SHP77 treated with DMSO at 0.1 percent for 48 hours (cell line): ENCODE measurements around the gene HIKESHI.
A peak's percentile ranks its signal among the peaks of the same experiment; 100 is the strongest.
"Not testable (repeated sequence)": the region's sequence is repeated elsewhere in the genome, so short reads cannot be mapped to it uniquely, and the experiment has no call there.

ENCODE experiments used
- DNase-seq: peaks from one replicate; lab custom pipeline; 2025; lab: John Stamatoyannopoulos, UW

Gene HIKESHI

GRCh38 chr11:86302092-86302793, at the start of gene HIKESHI:
Gene HIKESHI (plus strand): TSS chr11:86302240. CDS start chr11:86302449, 209 bp downstream.
- peak; percentile 97 for DNase-seq

DNA sequence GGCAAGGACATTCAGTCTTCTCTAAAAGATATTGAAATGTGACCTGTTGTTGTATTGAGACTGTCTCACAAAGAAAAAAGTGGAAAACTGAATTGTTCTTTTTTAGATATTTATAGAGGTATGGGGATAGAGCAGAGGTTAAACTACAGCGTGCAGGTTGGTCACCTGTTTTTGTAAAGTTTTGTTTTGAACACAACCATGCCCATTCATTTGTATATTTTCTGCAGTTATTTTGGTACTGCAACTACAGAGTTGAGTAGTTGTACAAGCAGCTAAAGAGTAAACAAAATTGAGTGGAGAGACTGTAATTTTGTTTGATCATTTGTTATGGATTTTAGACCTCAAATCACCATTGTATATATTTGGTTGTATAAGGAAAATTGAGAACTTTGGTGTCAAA, 46.1 kb upstream of the HIKESHI start:
- no peak for DNase-seq

- DNase-seq = no peak
These were observed 45.4 kb upstream of the HIKESHI start for GRCh38 chr11:86256608-86257007.

- DNase-seq = no peak
These were observed 44.6 kb upstream of the HIKESHI start for GRCh38 chr11:86257446-86257845.

DNA sequence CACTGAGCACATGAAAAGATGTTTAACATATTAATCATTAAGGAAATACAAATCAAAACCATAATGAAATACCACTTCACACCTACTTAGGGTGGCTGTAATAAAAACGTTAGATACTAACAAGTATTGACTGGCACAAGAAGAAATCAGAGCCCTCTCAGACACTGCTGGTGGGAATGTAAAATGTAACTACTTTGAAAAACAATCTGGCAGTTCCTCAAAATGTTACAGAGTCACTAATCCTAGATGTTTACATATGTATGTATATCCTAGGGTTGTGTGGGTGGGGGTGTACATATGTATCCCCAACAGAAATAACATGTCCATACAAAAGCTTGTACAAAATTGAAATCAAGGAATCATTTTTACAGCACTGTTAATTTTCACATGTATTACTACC, 42.3 kb upstream of the HIKESHI start:
- DNase-seq = no peak

- no peak for DNase-seq
These were observed 40.7 kb upstream of the HIKESHI start for GRCh38 chr11:86261328-86261727.

DNA sequence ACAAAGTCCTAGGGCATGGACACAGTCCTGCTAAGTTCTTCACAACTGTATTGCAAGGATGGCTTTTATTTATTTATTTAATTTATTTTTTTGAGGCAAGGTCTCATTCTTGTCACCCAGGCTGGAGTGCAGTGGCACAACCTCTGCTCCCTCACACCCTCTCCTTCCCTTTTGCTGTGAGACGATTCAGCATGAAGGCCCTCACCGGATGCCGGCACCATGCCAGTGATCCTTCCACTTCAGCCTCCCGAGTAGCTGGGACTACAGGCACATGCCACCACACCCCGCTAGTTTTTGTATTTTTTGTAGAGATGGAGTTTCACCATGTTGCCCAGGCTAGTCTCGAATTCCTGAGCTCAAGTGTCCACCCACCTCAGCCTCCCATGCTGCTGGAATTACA, 39.7 kb upstream of the HIKESHI start:
- DNase-seq = no peak

- DNase-seq = no peak
These were observed 37.4 kb upstream of the HIKESHI start for GRCh38 chr11:86264649-86265048.

- no peak for DNase-seq
These were observed 36.8 kb upstream of the HIKESHI start for GRCh38 chr11:86265194-86265593.

- no peak for DNase-seq
These were observed 32.4 kb upstream of the HIKESHI start for GRCh38 chr11:86269645-86270044.

GRCh38 chr11:86274503-86274902, 27.5 kb upstream of the HIKESHI start:
- no peak for DNase-seq

DNA sequence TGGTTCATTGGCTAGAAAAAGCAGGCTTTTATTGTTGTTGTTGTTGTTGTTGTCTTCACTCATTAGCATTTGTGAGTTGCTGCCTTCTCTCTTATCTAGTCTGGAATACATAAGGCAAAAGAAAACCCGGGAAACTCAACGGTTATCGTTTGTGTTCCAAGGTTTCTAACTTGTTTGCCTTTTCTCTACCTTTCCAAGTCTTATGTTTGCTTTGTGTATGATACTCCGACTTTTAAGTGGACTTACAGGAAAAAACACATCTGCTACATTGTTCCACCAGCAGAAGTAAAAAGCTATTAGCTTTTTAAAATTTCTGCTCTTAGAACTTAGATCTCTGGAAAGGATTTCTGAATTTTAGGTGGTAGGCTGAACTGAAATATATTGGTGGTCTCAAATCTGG, 27.0 kb upstream of the HIKESHI start:
- no peak for DNase-seq

- no peak for DNase-seq
These were observed 26.3 kb upstream of the HIKESHI start for GRCh38 chr11:86275493-86276370.

DNA sequence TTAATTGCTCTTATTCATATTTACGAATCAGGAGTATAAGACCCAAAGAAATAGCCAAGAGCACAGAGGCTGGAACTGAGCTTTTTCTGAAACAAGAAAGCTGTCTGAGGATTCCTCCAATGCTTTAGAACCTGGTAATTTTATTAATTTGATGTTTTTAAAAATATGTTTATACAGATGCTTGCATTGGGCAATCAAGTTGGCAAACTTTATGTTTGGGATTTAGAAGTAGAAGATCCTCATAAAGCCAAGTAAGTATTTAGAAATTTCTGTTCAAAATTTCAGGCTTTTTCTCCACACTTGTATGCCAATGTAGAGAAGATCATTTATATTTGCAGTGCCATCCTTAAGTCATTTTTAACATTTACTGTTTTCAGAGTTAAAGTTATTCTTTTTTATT, 24.3 kb upstream of the HIKESHI start:
- DNase-seq = no peak

DNA sequence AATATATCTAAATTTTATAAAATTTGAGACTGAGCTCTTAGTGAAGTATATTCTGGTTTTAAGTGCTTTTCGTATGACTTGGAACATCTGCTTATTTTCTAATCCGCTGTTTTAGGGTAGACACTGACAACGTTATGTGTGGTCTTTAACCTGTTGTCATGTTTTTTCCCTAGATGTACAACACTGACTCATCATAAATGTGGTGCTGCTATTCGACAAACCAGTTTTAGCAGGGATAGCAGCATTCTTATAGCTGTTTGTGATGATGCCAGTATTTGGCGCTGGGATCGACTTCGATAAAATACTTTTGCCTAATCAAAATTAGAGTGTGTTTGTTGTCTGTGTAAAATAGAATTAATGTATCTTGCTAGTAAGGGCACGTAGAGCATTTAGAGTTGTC, 23.8 kb upstream of the HIKESHI start:
- DNase-seq = no peak

DNA sequence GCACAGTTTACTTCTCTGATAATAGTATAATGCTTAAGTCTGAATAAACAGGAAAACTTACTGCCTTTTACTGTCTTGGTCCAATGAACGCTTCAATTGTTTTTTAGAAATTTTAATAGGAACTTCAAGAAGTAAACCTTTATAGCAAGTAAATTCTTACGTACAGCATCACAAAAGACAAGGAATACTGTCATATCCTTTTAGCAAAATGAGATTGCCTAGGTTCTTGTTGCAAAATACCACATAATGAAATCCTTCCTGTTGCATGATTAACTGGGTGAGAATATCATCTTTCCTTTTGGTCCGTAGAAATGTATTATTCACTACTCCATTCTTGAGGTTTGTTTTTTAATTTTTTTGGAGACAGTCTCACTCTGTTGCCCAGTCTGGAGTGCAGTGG, 22.3 kb upstream of the HIKESHI start:
- DNase-seq = no peak

DNA sequence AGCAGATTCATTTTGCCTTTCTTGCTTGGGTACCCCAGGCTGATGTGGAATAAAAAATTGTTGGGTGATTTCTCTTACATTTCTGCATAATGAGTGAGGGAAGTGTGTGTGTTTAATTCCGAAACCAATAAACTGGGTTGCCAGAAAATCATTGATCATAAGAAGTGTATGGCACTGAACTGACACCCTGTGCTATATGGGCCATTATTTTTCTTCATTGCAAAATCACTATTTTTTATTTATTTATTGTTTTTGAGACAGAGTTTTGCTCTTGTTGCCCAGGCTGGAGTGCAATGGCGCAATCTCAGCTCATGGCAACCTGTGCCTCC, 14.6 kb upstream of the HIKESHI start:
- DNase-seq = no peak

- no peak for DNase-seq
These were observed 13.1 kb upstream of the HIKESHI start for GRCh38 chr11:86288776-86289507.

DNA sequence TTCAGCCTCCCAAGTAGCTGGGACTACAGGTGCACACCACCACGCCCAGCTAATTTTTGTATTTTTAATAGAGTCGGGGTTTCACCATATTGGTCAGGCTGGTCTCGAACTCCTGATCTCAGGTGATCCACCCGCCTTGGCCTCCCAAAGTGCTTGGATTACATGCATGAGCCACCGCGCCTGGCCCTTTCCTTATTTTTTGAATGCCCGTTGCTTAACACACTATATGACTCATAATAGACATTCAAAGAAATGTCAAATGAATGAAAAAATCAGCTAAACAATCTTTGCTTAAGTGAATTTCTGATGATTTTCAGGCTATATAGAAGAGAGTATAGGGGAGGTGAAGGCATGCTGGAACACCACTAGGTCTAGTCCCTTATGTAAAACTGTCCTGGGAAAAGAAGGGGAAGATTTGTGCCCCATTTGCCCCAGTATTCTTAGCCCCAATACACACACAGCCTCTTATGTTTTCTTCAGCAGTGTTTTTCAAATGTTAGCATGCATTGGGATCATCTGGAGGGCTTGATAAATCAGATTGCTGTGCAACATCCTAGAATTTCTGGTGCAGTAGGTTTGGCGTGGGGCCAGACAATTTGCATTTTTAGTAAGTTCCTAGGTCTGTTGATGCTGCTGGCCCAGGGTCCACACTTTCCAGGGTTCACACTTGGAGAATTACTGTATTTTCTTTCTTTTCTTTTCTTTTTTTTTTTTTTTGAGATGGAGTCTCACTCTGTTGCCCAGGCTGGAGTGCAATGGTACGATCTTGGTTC, 12.3 kb upstream of the HIKESHI start:
- not testable (repeated sequence) for DNase-seq

GRCh38 chr11:86291466-86292262, 10.4 kb upstream of the HIKESHI start:
- DNase-seq = peak; percentile 30

DNA sequence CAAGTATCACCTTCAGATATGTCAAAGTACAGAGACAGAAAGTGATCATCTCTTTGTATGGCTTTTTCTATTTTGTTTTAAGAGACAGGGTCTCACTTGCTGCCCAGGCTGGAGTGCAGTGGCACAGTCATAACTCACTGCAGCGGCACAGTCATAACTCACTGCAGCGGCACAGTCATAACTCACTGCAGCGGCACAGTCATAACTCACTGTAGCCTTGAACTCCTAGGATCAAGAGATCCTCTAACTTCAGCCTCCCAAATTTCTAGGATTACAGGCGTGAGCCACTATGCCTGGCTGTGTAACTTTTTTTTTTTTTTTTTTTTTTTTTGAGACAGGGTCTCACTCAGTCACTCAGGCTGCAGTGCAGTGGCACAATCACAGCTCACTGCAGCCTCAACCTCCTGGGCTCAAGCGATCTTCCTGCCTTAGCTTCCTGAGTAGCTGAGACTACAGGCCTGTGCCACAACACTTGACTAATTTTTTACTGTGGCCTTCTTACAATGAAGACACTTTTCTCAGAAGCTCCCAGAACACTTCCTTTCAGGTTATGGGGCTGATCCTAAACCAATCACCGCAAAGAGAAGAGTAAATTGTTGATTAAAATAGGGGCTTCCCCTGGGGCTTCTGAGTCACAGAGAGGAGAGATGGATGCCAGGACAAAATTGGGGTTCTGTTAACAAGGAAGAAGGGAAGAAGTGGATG, 9.0 kb upstream of the HIKESHI start:
- no peak for DNase-seq
